Fibroblast of mammary gland (primary cell): ENCODE results near the gene HDGFL3.

ENCODE experiments used
- DNase-seq: peaks from one replicate; pipeline ENCODE4 v3.0.0-alpha.2; 2010; ENCODE audit warnings: low read depth
- H3K4me3 ChIP-seq: 2 replicates; pipeline ENCODE4 v1.5.1; 2011; ENCODE audit warnings: low read depth, mild to moderate bottlenecking, low read length, moderate library complexity; ENCODE audit not compliant: control insufficient read depth
- CTCF ChIP-seq: conservative IDR thresholded peaks from 2 replicates; pipeline ENCODE4 v1.5.1; 2011; ENCODE audit warnings: low read depth, low read length, inconsistent platforms; ENCODE audit not compliant: control insufficient read depth, insufficient read depth

HDGFL3 gene

GRCh38 chr15:83112956-83113299 lies 94.7 kb downstream of the HDGFL3 start:
- no peak for DNase-seq
- H3K4me3 ChIP-seq: no peak overlapping the region
- TF ChIP-seq CTCF: no peak

GRCh38 chr15:83112233-83112955 lies 95.2 kb downstream of the HDGFL3 start:
- DNase-seq: peak; percentile 60
- no peak for TF ChIP-seq CTCF
- H3K4me3 ChIP-seq: no peak overlapping the region

- no peak for TF ChIP-seq CTCF
- DNase-seq: no peak
- no peak overlapping the region for H3K4me3 ChIP-seq
These were observed 96.5 kb downstream of the HDGFL3 start for GRCh38 chr15:83111149-83111548.

- TF ChIP-seq CTCF: no peak
- no peak for DNase-seq
- no peak overlapping the region for H3K4me3 ChIP-seq
These were observed 97.2 kb downstream of the HDGFL3 start for GRCh38 chr15:83110381-83110780.

GRCh38 chr15:83109532-83109931 lies 98.1 kb downstream of the HDGFL3 start:
- H3K4me3 ChIP-seq: no peak overlapping the region
- TF ChIP-seq CTCF: no peak
- no peak for DNase-seq

GRCh38 chr15:83108266-83109219 lies 99.1 kb downstream of the HDGFL3 start:
- no peak for DNase-seq
- H3K4me3 ChIP-seq: no peak overlapping the region
- TF ChIP-seq CTCF: no peak
